GM23338 (cell line): ENCODE results near the gene DMAC2L.

Experiments
- CREB1 ChIP-seq: fragments of 250-450 bp; sonication (Bioruptor Pico); IDR thresholded peaks from 2 replicates; pipeline ENCODE4 v1.5.0; 2020; ENCODE audit warnings: low read depth, mild to moderate bottlenecking, moderate library complexity
- ETS1 ChIP-seq: IDR thresholded peaks from 2 replicates; pipeline ENCODE4 v1.6.1; 2016; ENCODE audit warnings: antibody characterized with exemption
- EZH2 ChIP-seq: fragments of 200-600 bp; sonication (generic); IDR thresholded peaks from one replicate; pipeline ENCODE4 v1.8.0; 2017; ENCODE audit warnings: antibody characterized with exemption, mild to moderate bottlenecking, low read depth; ENCODE audit not compliant: unreplicated experiment
- EZH2phosphoT487 ChIP-seq: fragments of 200-600 bp; sonication (generic); IDR thresholded peaks from one replicate; pipeline ENCODE4 v1.8.1; 2018; ENCODE audit warnings: antibody characterized with exemption; ENCODE audit not compliant: unreplicated experiment
- JUNB ChIP-seq: IDR thresholded peaks from one replicate; pipeline ENCODE4 v1.6.1; 2016; ENCODE audit warnings: antibody characterized with exemption; ENCODE audit not compliant: unreplicated experiment
- POLR2AphosphoS5 ChIP-seq: IDR thresholded peaks from 2 replicates; pipeline ENCODE4 v1.6.1; 2016; ENCODE audit warnings: antibody characterized with exemption, low read depth
- REST ChIP-seq: IDR thresholded peaks from one replicate; pipeline ENCODE4 v1.6.1; 2018; ENCODE audit warnings: antibody characterized with exemption; ENCODE audit not compliant: unreplicated experiment
- STAT1 ChIP-seq: IDR thresholded peaks from one replicate; pipeline ENCODE4 v1.6.1; 2016; ENCODE audit warnings: antibody characterized with exemption; ENCODE audit not compliant: unreplicated experiment
- ZNF114 ChIP-seq: fragments of 250-450 bp; sonication (Bioruptor Pico); IDR thresholded peaks from 2 replicates; pipeline ENCODE4 v1.5.0; 2020; ENCODE audit warnings: mild to moderate bottlenecking, moderate library complexity
- ZNF331 ChIP-seq: fragments of 250-450 bp; sonication (Bioruptor Pico); IDR thresholded peaks from 2 replicates; pipeline ENCODE4 v1.5.0; 2020; ENCODE audit warnings: low read depth, mild to moderate bottlenecking, moderate library complexity
- ZNF462 ChIP-seq: fragments of 250-450 bp; sonication (Bioruptor Pico); IDR thresholded peaks from 2 replicates; pipeline ENCODE4 v1.5.0; 2020; ENCODE audit warnings: mild to moderate bottlenecking, moderate library complexity
- TF ChIP-seq, protein P1 (sequence below), 2 experiments: fragments of 200-600 bp in 1 of 2; sonication (generic) in 1 of 2; conservative IDR thresholded peaks; 2 replicates each; pipeline versions ENCODE4 v1.5.1 to v1.6.1; 2016 to 2017; ENCODE audit warnings: antibody characterized with exemption in 2 of 2, low read depth in 2 of 2, mild to moderate bottlenecking in 2 of 2, moderate library complexity in 1 of 2

DNA sequence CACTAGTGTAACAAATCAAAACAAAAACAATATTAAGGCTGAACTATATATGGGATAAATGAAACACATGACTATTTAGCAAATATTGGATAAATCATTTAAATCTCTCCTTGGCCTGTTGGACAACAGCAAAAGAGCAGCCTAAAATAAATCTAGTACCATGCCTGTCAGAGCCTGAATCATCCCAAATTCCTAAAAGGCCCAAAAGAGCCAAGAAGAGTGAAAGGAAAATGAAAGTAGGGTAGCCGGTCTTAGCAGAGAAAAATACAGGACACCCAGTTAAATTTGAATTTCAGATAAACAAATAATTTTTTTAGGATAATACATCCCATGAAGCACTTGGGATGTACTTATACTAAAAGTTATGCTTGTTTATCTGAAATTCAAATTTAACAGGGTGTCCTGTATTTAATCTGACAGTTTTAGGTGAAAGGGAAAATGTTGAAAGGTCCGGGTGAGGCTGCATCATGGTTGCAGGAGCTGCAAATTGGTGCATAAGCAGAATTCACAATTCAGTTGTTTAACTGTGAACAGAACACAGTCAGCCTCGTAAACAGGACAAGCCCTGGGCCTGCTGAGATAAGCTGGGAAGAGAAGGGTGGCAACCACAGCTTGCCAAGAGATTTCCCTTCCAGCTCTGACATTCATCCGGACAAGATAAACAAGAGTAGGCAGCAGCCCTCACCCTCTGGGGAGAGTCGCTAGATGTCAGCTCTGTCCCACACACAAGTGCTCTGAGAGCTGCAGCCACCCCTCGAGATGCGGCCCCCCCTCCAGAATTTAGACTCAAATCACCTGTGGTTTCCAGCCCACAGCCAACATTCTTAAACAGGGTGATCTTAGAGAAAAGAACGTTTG is 30.3 kb downstream of the DMAC2L start:
- TF ChIP-seq, protein P1, sequence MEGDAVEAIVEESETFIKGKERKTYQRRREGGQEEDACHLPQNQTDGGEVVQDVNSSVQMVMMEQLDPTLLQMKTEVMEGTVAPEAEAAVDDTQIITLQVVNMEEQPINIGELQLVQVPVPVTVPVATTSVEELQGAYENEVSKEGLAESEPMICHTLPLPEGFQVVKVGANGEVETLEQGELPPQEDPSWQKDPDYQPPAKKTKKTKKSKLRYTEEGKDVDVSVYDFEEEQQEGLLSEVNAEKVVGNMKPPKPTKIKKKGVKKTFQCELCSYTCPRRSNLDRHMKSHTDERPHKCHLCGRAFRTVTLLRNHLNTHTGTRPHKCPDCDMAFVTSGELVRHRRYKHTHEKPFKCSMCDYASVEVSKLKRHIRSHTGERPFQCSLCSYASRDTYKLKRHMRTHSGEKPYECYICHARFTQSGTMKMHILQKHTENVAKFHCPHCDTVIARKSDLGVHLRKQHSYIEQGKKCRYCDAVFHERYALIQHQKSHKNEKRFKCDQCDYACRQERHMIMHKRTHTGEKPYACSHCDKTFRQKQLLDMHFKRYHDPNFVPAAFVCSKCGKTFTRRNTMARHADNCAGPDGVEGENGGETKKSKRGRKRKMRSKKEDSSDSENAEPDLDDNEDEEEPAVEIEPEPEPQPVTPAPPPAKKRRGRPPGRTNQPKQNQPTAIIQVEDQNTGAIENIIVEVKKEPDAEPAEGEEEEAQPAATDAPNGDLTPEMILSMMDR (conservative IDR thresholded peaks at IDR 0.05; ENCODE audit: low read depth in 2 of 2), result peak; percentile 26 to 70; a peak in 3 of 4 replicates
- no peak for TF ChIP-seq JUNB
- TF ChIP-seq EZH2, result no peak
- no peak for TF ChIP-seq EZH2phosphoT487
- no peak for TF ChIP-seq ZNF331 (CRISPR knock-in tag)
- TF ChIP-seq REST, result no peak
- no peak for TF ChIP-seq STAT1
- no peak for TF ChIP-seq POLR2AphosphoS5
- TF ChIP-seq ZNF462 (CRISPR knock-in tag), result no peak
- no peak for TF ChIP-seq ETS1
- TF ChIP-seq CREB1 (CRISPR knock-in tag), result no peak
- TF ChIP-seq ZNF114 (CRISPR knock-in tag), result no peak
